ENCODE results near the gene TMEM38B.
"Not testable (repeated sequence)": the region's sequence is repeated elsewhere in the genome, so short reads cannot be mapped to it uniquely, and the experiment has no call there.

TMEM38B gene

DNA sequence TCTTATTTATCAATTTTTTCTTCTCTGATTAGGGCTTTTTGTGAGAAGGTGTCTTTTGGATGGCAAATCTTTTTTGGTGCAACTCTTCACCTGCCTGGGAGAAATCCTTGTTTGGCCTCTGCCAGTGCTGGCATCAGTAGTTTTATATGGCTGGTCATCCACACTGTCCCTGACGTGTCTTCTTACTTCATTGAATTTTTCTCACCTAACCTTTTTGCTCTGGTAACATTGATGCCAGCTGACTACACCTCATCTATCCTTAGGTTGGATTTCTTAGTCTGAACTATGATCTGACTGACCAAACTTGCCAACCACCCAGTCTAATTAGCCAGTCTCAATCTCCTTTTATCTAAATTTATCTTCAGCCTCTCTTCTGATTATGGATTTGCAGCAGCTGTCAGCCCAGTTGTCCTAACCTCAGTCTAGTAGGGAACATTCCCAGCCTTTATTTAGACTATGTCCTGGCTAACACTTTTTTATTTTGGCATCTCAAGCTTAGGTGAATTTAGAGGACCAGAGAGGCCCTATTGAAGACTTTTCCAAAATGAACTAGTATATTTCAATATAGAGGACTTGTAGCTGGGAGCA lies 10.6 kb upstream of the TMEM38B start:
- DNase-seq: no peak

DNA sequence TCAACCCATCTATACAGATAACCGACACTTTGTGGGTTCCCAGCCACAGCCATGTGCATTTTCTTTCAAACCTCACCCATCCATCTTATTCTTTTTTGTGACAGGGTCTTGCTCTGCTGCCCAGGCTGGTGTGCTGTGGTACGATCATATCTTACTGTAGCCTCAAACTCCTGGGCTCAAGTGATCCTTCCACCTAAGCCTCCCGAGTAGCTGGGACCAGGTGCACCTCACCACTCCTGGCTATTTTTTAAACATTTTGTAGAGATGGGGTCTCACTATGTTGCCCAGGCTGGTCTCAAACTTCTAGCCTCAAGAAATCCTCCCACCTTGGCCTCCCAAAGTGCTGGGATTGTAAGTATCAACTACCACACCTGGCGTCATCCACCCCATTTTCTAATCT lies 7.4 kb upstream of the TMEM38B start:
- no peak for DNase-seq

DNA sequence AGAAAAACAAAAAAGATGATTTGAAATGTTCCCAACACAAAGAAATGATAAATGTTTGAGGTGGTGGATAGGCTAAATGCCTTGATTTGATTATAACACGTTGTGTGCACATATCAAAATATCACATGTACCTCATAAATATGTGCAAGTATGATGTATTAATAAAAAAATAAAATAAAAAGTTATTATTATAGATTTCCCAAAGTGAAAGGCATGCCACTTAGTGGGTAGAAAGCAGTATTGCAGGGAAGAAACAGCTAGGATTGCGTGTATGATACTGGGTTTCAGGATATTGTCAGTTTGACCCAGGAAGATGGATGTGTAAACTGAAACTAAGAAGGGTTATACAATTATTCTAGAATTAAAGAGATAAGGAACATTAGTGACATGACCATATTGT lies 3.6 kb upstream of the TMEM38B start:
- no peak for DNase-seq

DNA sequence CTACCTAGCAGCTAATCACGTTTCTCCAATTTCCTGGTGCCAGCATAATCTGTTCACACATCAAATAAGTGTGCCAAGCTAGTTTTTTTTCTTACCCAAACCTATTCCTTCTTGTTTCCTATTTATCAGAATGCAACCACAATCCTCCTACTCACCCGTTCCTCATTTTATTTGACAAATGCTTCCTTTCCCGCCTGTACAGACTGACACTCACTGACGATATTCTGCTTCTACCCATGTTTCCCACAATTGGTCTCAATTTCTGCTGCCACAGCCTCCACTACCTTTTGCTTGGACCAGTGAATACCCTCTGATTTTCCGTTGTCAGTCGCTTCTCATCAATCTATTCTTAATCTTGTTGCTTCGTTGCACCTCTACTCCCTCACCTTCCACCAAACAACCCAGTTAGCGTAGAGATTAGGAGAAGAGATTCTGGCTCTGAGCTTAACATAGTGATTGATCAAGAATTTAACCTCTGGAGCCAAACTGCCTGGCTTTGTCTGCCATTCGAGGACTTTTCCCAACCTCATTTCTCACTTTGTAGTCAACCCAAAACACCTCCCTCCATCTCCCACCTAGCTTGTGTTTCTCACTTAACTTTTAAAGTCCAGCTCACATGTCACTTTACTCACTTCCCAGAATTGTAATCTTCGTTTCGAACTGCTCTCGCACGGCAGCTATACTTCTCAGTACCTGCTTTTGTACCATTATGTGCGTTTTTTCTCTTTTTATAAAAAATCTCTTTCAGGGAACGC lies 729 bp upstream of the TMEM38B start:
- DNase-seq: no peak

DNA sequence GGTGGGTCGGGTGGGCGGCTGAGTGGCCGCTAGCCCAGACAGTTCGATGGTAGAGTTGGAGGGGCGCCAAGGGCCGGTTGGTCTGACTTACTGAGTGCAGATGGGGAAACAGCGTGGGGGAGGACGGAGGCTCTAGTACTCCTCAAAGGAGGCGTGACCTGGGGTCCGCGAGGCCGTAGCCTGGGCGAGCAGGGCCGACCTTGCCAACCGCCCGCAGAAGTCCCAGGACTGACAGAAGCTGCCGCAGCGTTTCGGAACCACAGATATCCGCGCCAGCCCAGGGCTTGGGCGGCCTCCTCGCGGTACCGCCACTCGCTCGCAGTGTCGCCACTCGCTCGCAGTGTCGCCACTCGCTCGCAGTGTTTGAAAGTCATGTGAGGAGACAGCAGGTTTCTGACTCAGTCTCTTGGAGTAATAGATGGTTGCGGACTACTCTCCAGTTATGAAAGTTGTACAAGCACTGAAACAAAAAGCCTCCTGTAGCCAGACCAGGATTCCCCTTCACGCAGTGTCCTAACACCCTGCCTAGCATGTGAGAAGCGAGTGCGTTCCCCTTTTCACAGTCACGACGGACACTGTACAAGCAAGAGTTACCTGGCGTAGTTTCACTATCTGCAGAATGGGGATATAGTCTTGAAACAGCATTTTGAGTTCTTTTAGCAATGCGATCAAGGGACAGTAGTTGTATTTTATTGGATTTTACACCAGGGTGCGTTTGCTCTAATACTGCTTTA lies 674 bp downstream of the TMEM38B start:
- no peak for DNase-seq

DNA sequence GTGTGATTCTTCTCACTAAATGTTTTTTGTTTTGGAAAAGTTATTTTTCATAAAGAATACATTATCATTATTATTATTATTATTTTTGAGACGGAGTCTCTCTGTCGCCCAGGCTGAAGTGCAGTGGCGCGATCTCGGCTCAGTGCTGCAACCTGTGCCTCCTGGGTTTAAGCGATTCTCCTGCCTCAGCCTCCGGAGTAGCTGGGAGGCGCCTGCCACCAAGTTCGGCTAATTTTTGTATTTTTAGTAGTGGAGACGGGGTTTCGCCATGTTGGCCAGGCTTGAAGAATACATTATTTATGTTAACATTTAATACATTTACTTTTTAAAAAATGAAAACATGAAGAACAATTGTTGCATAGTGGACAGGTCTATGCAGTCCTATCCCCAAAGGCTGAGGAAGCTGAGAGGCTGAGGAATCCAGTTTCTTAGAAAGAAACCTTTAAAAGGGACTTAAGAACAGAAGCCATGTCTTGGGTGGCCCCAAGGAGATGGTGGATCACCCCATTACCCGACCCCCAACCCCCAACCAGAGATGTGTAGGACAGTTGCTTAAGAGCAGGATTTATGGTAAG lies 2.0 kb downstream of the TMEM38B start:
- no peak for DNase-seq

DNA sequence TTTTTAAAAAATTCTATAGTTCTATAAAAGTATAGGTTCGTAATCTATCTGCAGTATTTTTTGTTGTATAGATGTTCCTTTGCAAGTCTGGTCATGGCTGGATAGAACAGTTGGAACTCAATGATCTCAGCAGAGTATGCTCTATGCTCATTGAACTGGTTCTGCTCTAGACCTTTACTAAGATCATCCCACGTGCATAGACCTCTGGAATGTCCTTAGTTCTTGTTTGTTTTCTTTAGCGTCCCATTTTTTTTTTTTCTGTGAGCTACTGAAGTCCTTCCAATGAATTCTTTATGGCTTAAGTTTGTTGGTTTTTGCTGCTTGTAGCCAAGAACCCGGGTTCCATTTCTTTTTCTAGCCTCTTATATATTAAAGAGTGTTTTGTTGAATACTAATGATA lies 3.5 kb downstream of the TMEM38B start:
- no peak for DNase-seq

DNA sequence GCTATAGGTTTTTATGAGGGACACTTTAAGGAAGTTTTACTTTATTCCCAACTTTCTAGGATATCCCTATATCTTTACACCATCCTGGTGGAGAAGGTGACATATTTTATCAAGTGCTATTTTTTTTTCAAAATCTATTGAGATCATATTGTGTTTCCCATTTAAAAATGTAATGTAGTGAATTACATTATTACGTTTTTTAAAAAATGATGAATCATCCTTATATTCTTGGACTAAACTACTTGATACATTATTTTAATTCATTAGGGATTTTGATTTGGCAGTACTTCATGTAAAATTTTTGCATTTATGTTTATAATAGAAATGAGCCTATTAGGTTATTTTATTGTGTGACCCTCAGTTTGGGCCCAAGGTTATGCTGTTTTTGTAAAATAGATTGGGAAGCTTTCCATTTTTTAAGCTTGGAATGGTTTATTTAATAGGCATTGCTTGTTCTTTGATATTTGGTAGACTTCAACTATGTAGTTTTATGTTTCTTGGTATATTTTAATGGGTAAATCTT lies 4.1 kb downstream of the TMEM38B start:
- DNase-seq: no peak

DNA sequence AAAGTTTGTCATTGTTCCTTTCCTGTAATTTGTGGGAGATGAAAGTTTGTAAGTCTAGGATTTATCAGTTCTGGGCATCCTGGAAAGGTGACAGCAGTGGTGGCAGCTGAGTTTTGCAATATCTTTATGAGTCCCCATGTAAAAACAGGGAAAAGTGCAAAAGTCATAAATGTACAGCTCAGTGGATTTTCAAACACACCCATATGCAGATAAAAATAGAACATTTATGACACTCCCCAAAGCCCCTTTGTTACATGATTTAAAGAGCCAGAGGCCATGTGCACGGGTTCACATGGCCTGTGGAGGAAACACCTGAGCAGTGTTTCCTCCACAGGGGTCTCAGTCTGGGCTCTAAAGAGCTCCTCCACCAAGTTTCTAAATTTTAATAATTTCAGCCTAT lies 6.3 kb downstream of the TMEM38B start:
- no peak for DNase-seq

DNA sequence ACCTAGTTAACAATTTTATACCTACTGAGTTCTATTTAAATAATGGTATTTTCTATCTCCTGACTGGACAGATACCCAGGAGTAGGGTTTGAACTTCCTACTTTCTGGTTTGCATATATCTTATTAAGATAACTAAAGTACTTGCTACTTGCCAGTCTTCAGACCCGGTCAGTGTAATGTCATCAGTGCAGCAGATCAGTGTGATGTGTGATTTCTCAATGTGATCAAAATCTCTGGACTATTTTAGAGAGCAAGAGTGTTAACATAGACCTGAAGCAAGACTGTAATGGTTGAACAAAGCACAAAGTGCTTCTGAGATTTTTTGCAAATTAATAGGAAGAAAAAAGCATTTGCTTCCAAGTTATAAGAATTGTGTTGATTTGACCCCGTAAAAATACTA lies 6.8 kb downstream of the TMEM38B start:
- DNase-seq: no peak

DNA sequence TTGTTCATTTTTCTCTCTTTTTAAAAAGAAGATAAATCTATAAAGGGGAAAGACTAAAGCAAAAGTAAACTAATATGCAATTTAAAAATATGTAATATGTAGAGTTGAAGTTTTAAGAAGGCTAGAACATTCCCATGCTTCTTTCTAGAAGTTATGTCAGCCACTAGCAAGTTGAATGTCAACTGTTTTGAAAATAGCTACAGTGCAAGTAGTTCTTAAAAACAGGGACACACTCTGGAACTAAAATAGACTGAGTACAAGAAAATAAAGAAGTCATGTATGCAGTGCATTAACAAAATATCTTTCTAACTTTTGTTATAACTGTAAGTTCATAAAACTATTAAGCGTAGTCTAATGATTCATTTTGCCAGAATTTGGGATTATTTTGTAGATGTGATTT lies 7.9 kb downstream of the TMEM38B start:
- DNase-seq: no peak

DNA sequence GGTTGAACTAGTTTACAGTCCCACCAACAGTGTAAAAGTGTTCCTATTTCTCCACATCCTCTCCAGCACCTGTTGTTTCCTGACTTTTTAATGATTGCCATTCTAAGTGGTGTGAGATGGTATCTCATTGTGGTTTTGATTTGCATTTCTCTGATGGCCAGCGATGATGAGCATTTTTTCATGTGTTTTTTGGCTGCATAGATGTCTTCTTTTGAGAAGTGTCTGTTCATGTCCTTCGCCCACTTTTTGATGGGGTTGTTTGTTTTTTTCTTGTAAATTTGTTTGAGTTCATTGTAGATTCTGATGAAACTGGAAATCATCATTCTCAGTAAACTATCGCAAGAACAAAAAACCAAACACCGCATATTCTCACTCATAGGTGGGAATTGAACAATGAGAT lies 9.3 kb downstream of the TMEM38B start:
- not testable (repeated sequence) for DNase-seq

DNA sequence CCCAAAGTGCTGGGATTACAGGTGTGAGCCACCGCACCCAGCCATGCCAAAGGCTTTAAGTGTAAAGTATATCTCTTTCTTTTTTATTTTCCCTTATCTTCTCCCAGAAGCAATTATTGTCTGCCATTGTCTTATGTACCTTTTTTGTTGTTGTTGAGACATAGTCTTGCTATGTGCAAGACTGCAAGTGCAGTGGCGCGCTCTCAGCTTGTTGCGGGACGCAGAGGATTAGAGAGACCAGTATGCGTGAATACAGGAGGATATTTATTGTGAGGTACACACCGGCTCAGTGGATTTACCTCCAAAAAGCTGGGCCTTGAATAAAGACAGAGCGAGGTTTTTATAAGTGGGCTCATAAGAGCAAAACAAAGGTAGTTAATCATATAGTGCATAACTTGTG lies 11.8 kb downstream of the TMEM38B start:
- DNase-seq: no peak

DNA sequence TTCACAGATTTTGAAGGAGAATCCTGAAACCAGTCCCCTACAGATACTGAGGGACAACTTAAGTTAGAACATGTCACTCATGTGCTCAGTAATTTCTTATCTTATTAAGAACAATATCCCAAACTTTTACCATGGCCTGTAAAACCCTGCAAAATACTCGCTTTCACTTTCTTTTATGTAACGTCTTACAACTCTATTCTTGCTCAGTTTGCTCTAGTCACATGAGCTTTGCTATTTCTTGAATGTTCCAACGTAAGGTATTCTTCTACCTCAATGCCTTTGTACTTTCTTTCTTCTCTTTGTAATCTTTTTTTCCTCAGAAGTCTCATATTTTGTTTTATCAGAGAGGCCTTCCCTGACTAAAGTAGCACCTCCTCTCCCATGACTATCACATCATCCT lies 14.1 kb downstream of the TMEM38B start:
- DNase-seq: no peak

DNA sequence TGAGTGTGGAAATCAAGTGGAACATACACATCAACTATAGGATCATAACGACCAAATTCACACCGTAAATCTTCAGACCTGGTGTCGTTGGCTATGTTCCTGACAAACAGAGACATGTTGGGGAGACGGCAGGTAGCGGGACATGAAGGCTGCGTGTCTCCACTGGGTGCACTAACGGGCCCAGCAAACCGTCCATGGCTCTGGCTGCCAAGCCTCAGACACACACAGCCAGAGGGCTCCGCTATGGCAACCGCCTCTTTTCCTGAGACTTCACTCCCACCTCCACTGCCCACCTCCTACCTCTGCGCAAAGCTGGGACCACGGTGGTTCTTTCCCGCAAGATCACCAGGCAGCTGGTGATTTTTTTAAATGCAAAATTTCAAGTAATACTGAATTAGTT lies 16.3 kb downstream of the TMEM38B start:
- DNase-seq: no peak

DNA sequence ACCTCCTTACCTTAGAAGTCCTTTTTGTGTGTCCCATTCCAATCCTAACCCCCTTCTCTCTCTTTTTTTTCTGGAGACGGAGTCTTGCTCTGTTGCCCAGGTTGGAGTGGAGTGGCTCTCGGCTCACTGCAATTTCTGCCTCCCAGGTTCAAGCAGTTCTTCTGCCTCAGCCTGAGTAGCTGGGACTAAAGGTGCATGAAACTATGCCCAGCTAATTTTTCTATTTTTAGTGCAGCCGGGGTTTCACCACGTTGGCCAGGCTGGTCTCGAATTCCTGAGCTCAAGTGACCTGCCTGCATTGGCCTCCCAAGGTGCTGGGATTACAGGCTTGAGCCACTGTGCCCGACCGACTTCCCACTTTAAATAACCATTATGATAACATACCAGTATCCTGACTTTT lies 17.5 kb downstream of the TMEM38B start:
- DNase-seq: no peak

DNA sequence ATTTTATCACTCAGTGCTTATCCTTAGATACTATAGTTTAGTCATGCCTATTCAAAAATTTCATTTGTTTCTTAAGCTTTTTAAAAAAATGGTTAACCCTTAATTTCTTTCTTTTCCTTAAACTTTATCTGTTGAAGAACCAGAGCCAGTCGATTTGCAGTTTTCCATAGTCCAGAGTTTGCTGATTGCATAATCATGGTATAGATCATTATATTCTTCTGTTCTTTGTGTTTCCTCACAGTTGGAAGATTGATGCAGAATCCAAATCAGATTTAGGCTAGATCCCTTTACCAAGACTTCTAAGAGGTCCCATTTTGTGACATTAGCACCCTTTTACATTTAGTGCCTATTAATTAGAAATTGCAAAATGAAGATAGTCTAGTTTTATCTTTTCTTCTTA lies 18.0 kb downstream of the TMEM38B start:
- no peak for DNase-seq

DNA sequence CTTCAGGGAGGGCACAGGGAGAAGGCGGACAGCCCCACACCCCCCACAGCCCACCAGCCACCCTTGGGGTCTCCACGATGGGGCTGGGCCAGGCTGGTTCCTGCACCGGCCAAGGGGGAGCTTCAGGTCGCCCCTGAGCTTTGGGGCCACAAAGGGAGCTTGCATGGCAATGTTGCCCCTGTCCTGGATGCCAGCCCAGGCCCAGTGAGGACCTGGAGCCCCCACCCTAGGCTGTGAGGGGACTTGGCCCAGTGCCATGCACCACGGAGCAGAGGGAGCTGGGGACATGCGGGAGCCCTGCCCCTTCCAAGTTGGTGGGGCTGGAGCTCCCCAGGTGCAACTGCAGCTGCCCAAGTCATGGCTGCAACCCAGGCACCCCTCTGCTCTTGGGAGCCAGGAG lies 18.4 kb downstream of the TMEM38B start:
- DNase-seq: no peak

DNA sequence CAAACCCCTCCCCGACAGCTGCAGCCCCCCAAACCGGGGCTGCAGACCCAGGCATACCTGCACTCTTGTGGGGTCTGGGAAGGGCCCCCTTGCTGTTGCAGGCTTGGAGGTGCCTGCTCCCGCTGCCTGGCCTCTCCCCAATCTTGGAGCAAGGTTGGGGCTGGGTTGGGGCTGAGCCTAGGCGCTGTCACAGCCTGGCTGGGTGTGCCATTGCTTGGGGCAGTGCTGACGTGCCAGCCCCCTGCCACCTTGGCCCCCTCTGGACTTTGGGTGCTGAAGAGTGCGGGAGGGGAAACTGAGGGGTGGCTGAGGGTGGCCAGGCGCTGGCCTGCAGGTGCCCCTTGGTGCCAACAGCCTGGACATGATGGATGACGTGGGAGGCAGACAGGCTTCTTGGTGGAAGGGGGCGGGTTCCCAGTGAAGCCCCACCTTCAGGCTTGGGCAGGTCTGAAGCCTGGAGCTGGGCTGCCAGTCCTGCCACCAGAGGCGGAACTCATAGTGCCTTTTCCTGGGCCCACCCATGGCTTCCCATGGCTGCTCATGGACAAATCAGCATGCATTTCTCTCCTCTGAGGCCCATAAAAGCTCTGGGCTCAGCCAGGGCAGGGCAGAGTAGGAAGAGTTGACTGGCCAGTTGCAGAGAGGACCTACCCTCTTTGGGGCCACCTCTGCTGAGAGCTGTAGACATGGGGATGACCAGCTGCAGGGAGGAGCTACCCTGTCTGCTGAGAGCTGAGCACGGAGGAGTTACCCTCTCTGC lies 19.1 kb downstream of the TMEM38B start:
- DNase-seq: no peak

DNA sequence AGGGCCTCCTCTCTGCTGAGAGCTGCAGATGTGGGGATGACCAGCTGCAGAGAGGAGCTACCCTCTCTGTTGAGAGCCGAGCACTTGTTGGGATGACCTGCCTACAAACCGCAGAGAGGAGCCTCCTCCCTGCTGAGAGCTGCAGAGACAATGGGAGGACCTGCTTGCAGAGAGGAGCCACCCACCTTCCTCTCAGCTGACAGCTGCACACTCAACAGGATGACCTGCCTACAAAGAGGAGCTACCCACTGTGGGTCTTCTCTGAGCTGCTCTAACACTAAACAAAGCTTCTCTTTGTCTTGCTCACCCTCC lies 19.6 kb downstream of the TMEM38B start:
- DNase-seq: no peak

DNA sequence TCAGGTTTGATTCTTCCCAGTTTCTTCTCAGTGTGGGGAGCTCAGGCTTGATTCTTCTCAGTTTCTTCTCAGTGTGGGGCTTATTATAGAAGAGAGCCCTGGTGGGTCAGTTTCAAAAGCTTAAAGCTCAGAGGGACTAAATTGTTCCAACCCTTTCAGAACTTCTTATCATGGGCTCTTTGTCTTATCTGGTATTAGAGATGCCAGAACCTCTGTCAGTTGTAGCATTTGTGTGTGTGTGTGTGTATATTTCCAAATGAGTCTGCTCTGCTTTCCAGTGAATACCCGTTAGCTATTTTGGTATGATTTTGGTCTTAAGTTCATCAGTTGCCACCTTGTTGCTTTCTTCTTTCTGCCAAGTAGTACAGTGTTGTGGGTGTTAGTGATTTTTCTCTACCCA lies 21.8 kb downstream of the TMEM38B start:
- DNase-seq: no peak

DNA sequence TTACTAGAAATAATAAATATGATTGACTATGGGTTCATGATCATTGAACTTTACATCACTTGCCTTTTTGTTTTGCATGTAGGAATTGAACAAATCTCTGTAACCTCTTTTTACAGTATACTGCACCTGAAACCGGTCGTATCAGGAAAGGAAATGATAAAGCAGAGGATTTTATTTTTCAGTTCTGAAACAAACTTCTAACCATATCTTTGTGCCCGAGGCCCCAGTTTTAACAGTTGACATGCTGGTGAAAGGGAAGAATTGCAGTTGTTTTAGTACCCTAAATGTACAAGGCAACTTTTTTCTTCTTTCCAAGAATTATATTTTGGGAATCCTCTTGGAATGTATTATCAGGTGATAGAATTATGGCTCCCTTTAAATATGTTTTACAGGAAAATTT lies 27.8 kb downstream of the TMEM38B start:
- no peak for DNase-seq

DNA sequence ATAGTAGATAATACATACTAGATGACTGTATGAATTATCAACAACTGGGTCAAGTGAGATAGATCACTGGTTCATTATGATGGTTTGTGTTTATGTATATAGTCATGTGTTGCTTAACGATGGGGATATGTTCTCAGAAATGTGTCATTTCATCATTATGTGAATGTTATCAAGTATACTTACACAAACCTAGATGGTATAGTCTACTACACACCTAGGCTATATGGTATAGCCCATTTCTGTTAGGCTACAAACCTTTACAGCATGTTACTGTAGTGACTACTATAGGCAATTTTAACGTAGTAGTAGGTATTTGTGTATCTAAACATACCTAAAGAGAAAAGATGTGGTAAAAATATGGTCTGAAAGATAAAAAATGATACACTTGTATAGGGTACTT lies 31.0 kb downstream of the TMEM38B start:
- DNase-seq: no peak

Data from GOT3 (cell line).